Muscle of leg (tissue), 11 donors: ENCODE data around the gene RNF25. TPM values are rescaled to one million over a fixed set of nuclear protein-coding genes. Genes with fewer than 3 reads are reported as not detected.

ENCODE experiments used
- DNase-seq: peaks from one replicate; pipeline ENCODE4 v3.0.0; 2013
- H3K27ac ChIP-seq: one replicate; pipeline ENCODE4 v1.5.1; 2013; ENCODE audit warnings: mild to moderate bottlenecking, low read length, control low read depth
- H3K27me3 ChIP-seq: one replicate; pipeline ENCODE4 v1.6.1; 2013; ENCODE audit warnings: low read length; ENCODE audit not compliant: control insufficient read depth, insufficient read depth
- H3K36me3 ChIP-seq: one replicate; pipeline ENCODE4 v1.6.1; 2013; ENCODE audit warnings: low read length; ENCODE audit not compliant: control insufficient read depth, insufficient read depth
- H3K4me1 ChIP-seq: one replicate; pipeline ENCODE4 v1.6.1; 2013; ENCODE audit warnings: low read length; ENCODE audit not compliant: control insufficient read depth, insufficient read depth
- H3K4me3 ChIP-seq: one replicate; pipeline ENCODE4 v1.5.1; 2013; ENCODE audit warnings: low read length, control low read depth
- H3K9me3 ChIP-seq: replicated peaks from 2 replicates; pipeline ENCODE4 v1.6.1; 2013; ENCODE audit warnings: low read depth, low read length; ENCODE audit not compliant: control insufficient read depth
- WGBS: methylation state at CpG from one replicate; pipeline ENCODE4 v1.1.5; 2013; ENCODE audit warnings: missing lambda C conversion rate; ENCODE audit not compliant: insufficient coverage; 5-methylcytosine and 5-hydroxymethylcytosine counted together
- polyA plus RNA-seq, 8 donors: library from polyadenylated mRNA; unstranded; fragments of 120-200 nt; gene quantifications; one replicate each; pipeline versions ENCODE4 v1.2.1 to v1.2.3, GENCODE V29; 2013; ENCODE audit warnings: inconsistent platforms in 1 of 8, low replicate concordance in 1 of 8; ENCODE audit not compliant: insufficient read length in 8 of 8, insufficient read depth in 1 of 8
- total RNA-seq: library from RNA; stranded (reverse); fragments of 120-200 nt; gene quantifications from one replicate; pipeline ENCODE4 v1.2.4, GENCODE V29; 2013

The RNF25 gene
- total and polyA plus RNA-seq, 9 donors = 20.2 to 32.6 (median 27.8) TPM

- no peak overlapping the region for H3K4me3 ChIP-seq
- H3K9me3 ChIP-seq = no peaks in the 10 kb centered on the region
- H3K27ac ChIP-seq = no peak overlapping the region
- H3K27me3 ChIP-seq = no peaks in the 10 kb centered on the region
- H3K4me1 ChIP-seq = no peaks in the 10 kb centered on the region
- no peak for DNase-seq
- 100% methylated on average over 1 of the region's 5 CpGs for WGBS
- H3K36me3 ChIP-seq = peaks cover 77% of the 10 kb centered on the region
Observed at GRCh38 chr2:218635719-218636118, 36.1 kb downstream of the RNF25 start.

GRCh38 chr2:218631837-218632236 lies 40.0 kb downstream of the RNF25 start:
- H3K4me3 ChIP-seq = no peak overlapping the region
- no peaks in the 10 kb centered on the region for H3K4me1 ChIP-seq
- no peaks in the 10 kb centered on the region for H3K27me3 ChIP-seq
- H3K27ac ChIP-seq = no peak overlapping the region
- no peaks in the 10 kb centered on the region for H3K9me3 ChIP-seq
- WGBS = 44% methylated on average over 1 of the region's 4 CpGs
- DNase-seq = peak; percentile 29
- peaks cover 52% of the 10 kb centered on the region for H3K36me3 ChIP-seq

- H3K27me3 ChIP-seq = no peaks in the 10 kb centered on the region
- H3K9me3 ChIP-seq = no peaks in the 10 kb centered on the region
- WGBS = 90% methylated on average over 3 of the region's 4 CpGs
- H3K36me3 ChIP-seq = peaks cover 26% of the 10 kb centered on the region
- no peak for DNase-seq
- no peak overlapping the region for H3K27ac ChIP-seq
- H3K4me1 ChIP-seq = peaks cover 3% of the 10 kb centered on the region
- no peak overlapping the region for H3K4me3 ChIP-seq
Observed at GRCh38 chr2:218627939-218628338, 43.9 kb downstream of the RNF25 start.

GRCh38 chr2:218626369-218626768 lies 45.4 kb downstream of the RNF25 start:
- no peak overlapping the region for H3K4me3 ChIP-seq
- H3K4me1 ChIP-seq = peaks cover 8% of the 10 kb centered on the region
- H3K36me3 ChIP-seq = peaks cover 25% of the 10 kb centered on the region
- no peaks in the 10 kb centered on the region for H3K27me3 ChIP-seq
- H3K9me3 ChIP-seq = no peaks in the 10 kb centered on the region
- 83% methylated on average over 2 of the region's 4 CpGs for WGBS
- no peak overlapping the region for H3K27ac ChIP-seq
- no peak for DNase-seq

GRCh38 chr2:218623366-218623705 lies 48.5 kb downstream of the RNF25 start:
- H3K36me3 ChIP-seq = peaks cover 19% of the 10 kb centered on the region
- H3K27ac ChIP-seq = no peak overlapping the region

GRCh38 chr2:218622606-218623365 lies 49.0 kb downstream of the RNF25 start:
- H3K4me1 ChIP-seq = peaks cover 11% of the 10 kb centered on the region
- H3K36me3 ChIP-seq = peaks cover 19% of the 10 kb centered on the region
- H3K4me3 ChIP-seq = no peak overlapping the region
- DNase-seq = peak; percentile 38
- 45% methylated on average over 2 of the region's 7 CpGs for WGBS
- H3K27me3 ChIP-seq = no peaks in the 10 kb centered on the region
- H3K9me3 ChIP-seq = no peaks in the 10 kb centered on the region
- no peak overlapping the region for H3K27ac ChIP-seq

More at GRCh38 chr2:218623366-218623705, 48.5 kb downstream of the RNF25 start:
- no peaks in the 10 kb centered on the region for H3K9me3 ChIP-seq
- H3K27me3 ChIP-seq = no peaks in the 10 kb centered on the region
- no peak overlapping the region for H3K4me3 ChIP-seq
- H3K4me1 ChIP-seq = peaks cover 8% of the 10 kb centered on the region
- DNase-seq = no peak
- no CpG with 5 or more reads among the region's 3 CpGs for WGBS

GRCh38 chr2:218621007-218621406 lies 50.8 kb downstream of the RNF25 start:
- 67% methylated on average over 4 of the region's 7 CpGs for WGBS

GRCh38 chr2:218618102-218618860 lies 53.5 kb downstream of the RNF25 start:
- no peaks in the 10 kb centered on the region for H3K27me3 ChIP-seq
- no peak overlapping the region for H3K27ac ChIP-seq
- no peaks in the 10 kb centered on the region for H3K9me3 ChIP-seq
- no peak for DNase-seq
- H3K36me3 ChIP-seq = peaks cover 21% of the 10 kb centered on the region
- H3K4me1 ChIP-seq = peaks cover 11% of the 10 kb centered on the region
- WGBS = 82% methylated on average over 9 of the region's 9 CpGs
- H3K4me3 ChIP-seq = no peak overlapping the region

More at GRCh38 chr2:218621007-218621406, 50.8 kb downstream of the RNF25 start:
- peaks cover 18% of the 10 kb centered on the region for H3K36me3 ChIP-seq
- no peaks in the 10 kb centered on the region for H3K9me3 ChIP-seq
- no peak overlapping the region for H3K4me3 ChIP-seq
- H3K27me3 ChIP-seq = no peaks in the 10 kb centered on the region
- H3K27ac ChIP-seq = no peak overlapping the region
- no peak for DNase-seq
- H3K4me1 ChIP-seq = peaks cover 11% of the 10 kb centered on the region

- Histone ChIP-seq H3K36me3 (peaks cover 13% of the 10 kb centered on the region), H3K9me3 (no peaks in the 10 kb centered on the region), H3K27me3 (no peaks in the 10 kb centered on the region), H3K4me1 (peaks cover 3% of the 10 kb centered on the region), H3K27ac (no peak overlapping the region), H3K4me3 (no peak overlapping the region)
- 75% methylated on average over 6 of the region's 6 CpGs for WGBS
- no peak for DNase-seq
Observed at GRCh38 chr2:218615868-218616315, 55.9 kb downstream of the RNF25 start.
